Measurements from ENCODE around the gene TGIF2. TPM values are rescaled to one million over a fixed set of nuclear protein-coding genes. Genes with fewer than 3 reads are reported as not detected.
"Not testable (repeated sequence)": the region's sequence is repeated elsewhere in the genome, so short reads cannot be mapped to it uniquely, and the experiment has no call there.

TGIF2 gene
- total RNA-seq, 1 donor, result 47.4 TPM

DNA sequence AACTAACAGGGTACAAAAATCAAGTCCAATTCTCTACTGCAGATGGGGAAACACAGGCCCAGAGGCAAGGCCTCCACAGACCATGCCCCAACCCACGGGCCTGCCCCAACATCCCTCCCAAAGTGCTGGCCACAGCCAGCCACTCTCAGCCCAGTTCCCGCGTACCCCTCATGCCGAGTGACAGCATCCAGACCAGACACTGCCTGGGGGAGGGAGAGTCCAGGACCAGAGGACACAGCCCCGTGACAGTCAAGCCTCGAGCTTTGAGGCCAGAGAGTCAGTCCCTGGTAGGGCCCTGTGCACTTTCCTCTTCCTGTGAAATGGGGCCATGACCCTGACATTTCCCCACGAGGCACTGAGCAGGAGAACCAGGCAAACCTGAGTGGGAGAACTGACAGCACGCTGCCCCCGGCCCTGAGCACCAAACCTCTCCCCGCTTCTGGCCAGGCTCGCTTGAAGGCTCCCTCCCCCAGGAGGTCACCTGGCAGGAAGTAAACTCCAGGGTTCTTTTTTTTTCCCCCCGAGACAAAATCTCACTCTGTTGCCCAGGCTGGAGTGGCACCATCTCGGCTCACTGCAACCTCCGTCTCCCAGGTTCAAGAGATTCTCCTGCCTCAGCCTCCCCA lies 27.2 kb upstream of the TGIF2 start:
- no peak for DNase-seq (ENCODE audit: low read depth in 2 of 3, low spot score in 2 of 3)

GRCh38 chr20:36547186-36548005 lies 26.0 kb upstream of the TGIF2 start:
- DNase-seq (ENCODE audit: low read depth in 2 of 3, low spot score in 2 of 3), result no peak

DNA sequence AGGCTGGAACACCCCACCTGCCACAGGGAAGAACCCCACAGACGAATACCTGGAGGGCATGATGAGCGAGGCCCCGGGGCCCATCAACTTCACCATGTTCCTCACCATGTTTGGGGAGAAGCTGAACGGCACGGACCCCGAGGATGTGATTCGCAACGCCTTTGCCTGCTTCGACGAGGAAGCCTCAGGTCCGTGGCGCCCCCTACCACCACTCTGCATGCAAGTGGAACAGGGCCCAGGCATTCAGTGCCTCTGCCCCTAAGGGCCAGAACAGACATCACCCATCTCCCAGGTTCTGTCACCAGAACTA lies 25.4 kb upstream of the TGIF2 start:
- DNase-seq (ENCODE audit: low read depth in 2 of 3, low spot score in 2 of 3), result peak in 1 of 3 donors; percentile 30

GRCh38 chr20:36548704-36549627 lies 24.4 kb upstream of the TGIF2 start:
- no peak for DNase-seq (ENCODE audit: low read depth in 2 of 3, low spot score in 2 of 3)

DNA sequence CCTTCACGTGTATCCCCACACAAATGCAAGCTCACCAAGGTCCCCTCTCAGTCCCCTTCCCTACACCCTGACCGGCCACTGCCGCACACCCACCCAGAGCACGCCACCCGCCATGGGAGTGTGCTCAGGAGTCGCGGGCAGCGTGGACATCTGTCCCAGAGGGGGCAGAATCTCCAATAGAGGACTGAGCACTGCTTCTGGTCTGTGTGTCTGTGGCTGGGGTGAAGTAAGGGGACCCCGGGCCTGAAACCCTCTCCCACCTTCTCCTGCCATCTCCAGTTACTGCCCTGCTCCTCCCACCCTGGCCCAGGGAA lies 23.8 kb upstream of the TGIF2 start:
- DNase-seq (ENCODE audit: low read depth in 2 of 3, low spot score in 2 of 3), result no peak

DNA sequence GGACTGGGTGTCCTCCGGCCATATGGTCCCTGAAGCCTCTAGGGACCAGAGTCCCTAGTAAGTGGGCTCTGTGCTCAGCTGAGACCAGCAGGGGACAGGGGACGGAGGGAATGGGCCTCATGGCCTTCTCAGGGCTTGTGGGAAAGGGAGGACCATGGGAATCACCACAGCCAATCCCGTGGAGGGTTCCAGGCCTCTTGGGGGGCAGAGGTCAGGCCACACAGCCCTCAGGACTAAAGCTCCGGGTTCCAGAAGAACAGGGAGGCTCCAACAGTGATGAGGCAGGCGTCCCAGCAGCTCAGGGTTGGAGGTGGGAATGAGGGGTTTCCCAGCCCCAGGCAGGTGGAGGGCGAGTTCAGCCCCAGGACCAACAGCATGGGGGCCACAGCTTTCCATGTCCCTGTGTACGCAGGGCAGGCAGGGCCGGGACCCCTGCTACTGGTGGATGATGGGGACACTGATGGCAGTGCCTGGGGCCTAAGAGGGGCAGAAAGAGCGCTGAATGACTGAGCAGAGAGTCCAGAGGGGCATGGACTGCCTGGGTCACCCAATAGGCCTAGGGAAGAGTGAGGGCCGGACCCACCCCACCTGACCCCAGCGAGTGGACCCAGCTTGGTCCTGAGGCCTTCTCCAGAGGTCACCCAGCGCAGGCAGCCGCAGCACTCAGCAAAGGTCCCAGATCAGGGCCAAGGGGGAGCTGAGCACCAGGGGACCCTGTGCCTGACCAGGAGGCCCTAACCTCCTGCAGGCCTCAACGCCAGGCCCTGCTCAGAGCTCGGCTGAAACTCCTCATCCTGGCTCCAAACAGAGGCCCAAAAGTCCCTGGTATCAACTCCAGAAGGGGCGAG lies 23.2 kb upstream of the TGIF2 start:
- no peak for DNase-seq (ENCODE audit: low read depth in 2 of 3, low spot score in 2 of 3)

GRCh38 chr20:36550790-36551299 lies 22.6 kb upstream of the TGIF2 start:
- DNase-seq (ENCODE audit: low read depth in 2 of 3, low spot score in 2 of 3), result no peak

DNA sequence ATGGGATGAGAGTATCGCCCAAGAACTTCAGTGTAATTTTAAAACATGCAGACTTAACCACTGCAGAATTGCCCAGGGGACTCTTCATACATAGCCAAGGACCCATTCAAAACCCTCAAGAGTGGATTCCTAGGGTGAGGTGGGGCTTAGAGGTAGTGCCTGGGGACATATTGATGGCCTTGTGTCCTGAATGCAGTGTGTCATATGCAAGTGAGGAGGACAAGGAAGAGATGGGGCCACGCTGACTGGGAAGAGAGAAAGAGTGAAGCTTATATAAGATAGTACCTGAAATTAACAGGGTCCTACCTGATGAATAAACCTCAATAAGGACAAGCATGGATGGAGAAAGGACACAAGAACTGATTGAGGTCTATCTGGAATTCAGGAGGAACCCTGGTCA lies 18.1 kb upstream of the TGIF2 start:
- DNase-seq (ENCODE audit: low read depth in 2 of 3, low spot score in 2 of 3), result no peak

DNA sequence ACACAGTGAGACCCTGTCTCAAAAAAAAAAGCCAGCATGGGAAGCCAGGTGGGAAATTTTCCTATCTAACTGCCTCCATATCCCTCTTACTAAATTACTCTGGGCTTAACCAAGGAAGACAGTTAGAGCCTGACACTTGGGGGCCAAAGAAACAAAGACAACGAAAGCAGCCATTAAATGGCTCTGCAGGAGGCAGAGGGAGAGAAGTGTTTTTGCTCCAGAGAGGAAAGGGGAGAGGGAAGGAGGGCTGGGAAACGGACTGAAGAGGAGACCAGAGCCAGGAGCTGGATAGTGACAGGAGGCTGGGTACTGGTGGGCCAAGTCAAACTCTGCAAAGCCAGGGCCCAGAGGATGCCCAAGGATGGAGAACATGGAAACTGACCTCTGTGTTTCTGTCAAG lies 10.7 kb upstream of the TGIF2 start:
- DNase-seq (ENCODE audit: low read depth in 2 of 3, low spot score in 2 of 3), result no peak

DNA sequence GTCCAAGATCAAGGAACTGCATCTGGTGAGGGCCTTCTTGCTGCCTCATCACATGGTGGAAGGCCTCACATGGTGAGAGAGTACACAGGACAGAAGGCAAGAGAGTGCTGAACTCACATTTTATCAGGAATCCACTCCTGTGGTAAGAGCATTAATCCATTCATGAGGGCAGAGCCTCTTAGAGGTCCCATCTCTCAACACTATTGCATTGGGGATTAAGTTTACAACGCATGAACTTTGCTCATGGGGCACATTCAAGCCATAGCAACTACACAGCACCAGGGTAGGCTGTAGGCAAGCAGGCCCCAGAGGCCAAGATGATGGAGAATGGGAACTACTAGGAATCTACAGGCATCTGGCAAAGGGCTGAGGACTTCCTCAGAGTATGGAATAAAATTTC lies 10.0 kb upstream of the TGIF2 start:
- DNase-seq (ENCODE audit: low read depth in 2 of 3, low spot score in 2 of 3), result no peak

- not testable (repeated sequence) for DNase-seq (ENCODE audit: low read depth in 2 of 3, low spot score in 2 of 3)
Observed at GRCh38 chr20:36564078-36564725, 9.2 kb upstream of the TGIF2 start.

GRCh38 chr20:36564726-36565121 lies 8.7 kb upstream of the TGIF2 start:
- not testable (repeated sequence) for DNase-seq (ENCODE audit: low read depth in 2 of 3, low spot score in 2 of 3)

- no peak for DNase-seq (ENCODE audit: low read depth in 2 of 3, low spot score in 2 of 3)
Observed at GRCh38 chr20:36565520-36565919, 7.9 kb upstream of the TGIF2 start.

- no peak for DNase-seq (ENCODE audit: low read depth in 2 of 3, low spot score in 2 of 3)
Observed at GRCh38 chr20:36569847-36570429, 3.5 kb upstream of the TGIF2 start.

DNA sequence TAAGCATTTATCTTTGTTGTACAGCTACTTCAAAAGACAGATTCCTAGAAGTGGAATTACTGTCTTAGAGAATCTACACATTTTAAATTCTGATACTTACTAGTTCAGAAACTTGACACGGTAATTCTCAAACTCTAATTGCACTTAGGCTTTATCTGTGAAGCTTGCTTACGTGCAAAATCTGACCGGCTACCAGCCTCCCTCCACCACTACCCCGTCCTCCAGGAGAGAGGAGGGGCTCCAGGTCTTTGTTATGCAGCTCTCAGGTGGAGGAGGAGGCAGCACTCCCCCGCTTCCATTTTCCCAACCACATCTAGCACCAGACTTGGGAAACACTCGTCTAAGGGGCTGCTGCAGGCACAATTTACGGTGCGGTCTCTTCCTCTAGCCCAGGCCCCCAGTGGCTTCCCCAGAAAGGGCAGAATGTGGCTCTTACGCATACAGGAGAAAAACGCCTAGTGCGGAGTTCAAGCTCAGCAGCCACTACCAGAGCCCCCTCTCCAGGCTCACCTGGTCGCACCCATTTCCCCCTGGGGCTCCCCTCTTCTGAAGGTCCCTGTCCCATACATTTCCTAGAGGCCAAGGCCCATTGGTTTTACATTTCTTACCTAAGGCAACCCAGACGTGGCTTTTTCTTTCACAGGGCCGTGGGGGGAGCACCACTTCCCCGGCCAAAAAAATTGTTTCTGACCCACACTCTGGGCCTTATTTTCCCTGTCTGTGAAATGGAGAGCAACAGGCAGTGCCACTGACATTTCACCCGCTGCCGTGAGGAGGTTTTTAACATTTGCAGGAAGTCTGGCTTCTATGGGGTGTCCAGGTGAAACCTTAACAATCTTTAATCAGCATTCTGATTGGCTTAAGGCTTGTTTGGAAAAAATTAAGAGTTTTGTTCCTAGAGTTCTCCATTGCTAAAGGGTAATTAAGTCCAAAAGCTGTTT lies 1.6 kb upstream of the TGIF2 start:
- peak in 2 of 3 donors; percentile 37 to 43 for DNase-seq (ENCODE audit: low read depth in 2 of 3, low spot score in 2 of 3)

GRCh38 chr20:36572701-36573102 lies 695 bp upstream of the TGIF2 start:
- DNase-seq (ENCODE audit: low read depth in 2 of 3, low spot score in 2 of 3), result peak in 2 of 3 donors; percentile 56 to 62

DNA sequence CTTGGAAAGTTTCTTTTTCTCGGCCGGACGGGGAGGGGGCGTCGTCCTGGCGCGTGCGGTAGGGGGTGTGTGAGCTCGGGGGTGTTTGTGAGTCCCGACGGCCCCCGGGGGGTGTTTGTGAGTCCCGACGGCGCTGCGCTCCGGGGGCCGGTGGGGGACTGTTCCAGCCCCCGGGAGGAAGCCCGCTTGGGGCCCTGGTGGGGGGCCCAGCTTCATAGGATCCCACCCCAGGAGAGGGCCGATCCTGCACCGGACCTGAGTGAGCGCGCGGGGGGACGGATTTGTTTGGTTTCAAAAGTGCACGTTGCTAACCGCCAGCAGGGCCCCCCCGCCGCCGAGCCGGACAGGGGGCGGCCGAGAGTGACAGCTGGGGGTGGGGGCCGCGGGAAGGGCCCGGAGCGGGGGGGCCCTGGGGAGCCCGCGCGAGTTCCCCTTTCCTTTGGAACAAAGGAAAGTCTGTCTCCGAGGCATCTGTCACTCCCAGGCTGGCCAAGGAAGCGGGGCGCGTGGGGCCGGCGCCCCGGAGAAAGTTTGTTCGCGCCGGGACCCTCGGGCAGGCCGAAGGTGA lies 485 bp downstream of the TGIF2 start:
- DNase-seq (ENCODE audit: low read depth in 2 of 3, low spot score in 2 of 3), result peak in 2 of 3 donors; percentile 61 to 78
